ENCODE data around the gene FOXD3.
"Not testable (repeated sequence)": the region's sequence is repeated elsewhere in the genome, so short reads cannot be mapped to it uniquely, and the experiment has no call there.

Gene FOXD3

DNA sequence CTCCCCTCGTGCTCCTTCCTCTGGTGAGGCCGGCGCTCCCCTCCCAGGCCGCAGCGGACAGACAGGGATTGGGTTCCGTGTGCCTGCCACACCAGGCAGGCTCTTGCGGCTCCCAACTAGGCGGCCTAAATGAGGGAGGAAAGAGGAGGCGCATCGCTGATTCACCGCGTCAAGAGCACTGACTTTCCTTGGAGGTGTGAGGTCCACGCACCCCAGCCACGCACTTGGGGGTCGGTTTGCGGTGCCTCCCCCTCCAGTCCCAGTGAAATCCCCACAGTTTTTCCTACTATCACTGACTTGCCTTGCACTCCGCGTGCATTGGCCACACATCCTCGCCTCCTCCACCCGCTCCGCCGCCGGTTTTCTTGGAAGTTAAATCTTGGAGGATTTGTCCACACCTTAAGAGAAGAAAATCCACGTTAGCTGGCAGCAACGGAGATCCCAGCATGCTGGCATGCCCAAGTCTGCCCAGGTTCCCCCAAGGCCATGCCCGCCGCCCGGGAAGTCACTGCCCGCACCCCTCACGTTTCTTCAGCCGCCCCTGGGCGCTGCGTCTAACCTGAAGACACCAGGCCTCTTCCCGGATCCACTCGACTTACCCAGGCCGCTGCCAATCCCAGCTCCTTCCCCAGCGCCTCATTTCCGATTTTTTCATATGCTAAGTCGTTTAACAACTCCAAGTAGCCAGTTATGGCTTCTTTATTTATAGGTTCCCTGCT is 1.1 kb upstream of the FOXD3 start:
- no peak for DNase-seq

DNA sequence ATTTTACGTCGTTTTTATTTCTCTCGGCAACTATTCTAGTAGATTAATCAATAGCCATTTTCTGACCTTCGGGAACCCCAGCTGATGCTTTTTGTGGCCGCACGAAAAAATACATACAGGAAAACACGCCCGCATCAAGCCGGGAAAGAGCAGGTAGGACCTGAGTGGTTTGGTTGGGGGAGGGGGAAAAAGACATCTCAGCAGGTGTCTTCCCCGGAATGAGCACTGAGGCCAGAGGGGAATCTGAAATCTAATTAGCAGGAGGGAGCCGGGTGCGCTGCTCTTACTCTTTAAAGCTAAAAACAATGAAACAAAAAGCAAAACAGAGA is 618 bp upstream of the FOXD3 start:
- DNase-seq, result no peak

DNA sequence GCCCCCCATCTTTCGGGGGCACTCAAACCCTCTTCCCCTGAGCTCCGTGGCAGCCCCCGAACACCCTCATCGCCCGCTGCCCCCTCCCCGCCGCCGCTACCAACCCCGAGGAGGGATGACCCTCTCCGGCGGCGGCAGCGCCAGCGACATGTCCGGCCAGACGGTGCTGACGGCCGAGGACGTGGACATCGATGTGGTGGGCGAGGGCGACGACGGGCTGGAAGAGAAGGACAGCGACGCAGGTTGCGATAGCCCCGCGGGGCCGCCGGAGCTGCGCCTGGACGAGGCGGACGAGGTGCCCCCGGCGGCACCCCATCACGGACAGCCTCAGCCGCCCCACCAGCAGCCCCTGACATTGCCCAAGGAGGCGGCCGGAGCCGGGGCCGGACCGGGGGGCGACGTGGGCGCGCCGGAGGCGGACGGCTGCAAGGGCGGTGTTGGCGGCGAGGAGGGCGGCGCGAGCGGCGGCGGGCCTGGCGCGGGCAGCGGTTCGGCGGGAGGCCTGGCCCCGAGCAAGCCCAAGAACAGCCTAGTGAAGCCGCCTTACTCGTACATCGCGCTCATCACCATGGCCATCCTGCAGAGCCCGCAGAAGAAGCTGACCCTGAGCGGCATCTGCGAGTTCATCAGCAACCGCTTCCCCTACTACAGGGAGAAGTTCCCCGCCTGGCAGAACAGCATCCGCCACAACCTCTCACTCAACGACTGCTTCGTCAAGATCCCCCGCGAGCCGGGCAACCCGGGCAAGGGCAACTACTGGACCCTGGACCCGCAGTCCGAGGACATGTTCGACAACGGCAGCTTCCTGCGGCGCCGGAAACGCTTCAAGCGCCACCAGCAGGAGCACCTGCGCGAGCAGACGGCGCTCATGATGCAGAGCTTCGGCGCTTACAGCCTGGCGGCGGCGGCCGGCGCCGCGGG is 837 bp downstream of the FOXD3 start:
- no peak for DNase-seq

DNA sequence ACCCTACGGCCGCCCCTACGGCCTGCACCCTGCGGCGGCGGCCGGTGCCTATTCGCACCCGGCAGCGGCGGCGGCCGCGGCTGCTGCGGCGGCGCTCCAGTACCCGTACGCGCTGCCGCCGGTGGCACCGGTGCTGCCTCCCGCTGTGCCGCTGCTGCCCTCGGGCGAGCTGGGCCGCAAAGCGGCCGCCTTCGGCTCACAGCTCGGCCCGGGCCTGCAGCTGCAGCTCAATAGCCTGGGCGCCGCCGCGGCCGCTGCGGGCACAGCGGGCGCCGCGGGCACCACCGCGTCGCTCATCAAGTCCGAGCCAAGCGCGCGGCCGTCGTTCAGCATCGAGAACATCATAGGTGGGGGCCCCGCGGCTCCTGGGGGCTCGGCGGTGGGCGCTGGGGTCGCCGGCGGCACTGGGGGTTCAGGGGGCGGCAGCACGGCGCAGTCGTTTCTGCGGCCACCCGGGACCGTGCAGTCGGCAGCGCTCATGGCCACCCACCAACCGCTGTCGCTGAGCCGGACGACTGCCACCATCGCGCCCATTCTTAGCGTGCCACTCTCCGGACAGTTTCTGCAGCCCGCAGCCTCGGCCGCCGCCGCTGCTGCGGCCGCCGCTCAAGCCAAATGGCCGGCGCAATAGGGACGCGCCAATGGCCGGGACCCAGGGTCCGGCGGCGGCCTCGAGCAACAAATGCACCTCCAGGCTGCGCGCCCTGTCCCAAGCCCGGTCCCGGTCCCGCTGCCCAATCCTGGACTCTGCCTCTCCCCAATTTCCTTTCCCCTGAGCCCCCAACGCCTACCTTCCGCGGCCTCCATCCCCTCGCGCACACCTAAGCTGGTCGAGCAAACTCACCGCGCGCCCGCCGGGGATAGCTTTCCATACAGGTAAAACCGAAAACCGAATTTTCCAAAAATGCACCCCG is 1.8 kb downstream of the FOXD3 start:
- DNase-seq, result no peak

GRCh38 chr1:63324779-63325119 is 2.4 kb downstream of the FOXD3 start:
- DNase-seq, result no peak

GRCh38 chr1:63325279-63325985 is 3.1 kb downstream of the FOXD3 start:
- no peak for DNase-seq

DNA sequence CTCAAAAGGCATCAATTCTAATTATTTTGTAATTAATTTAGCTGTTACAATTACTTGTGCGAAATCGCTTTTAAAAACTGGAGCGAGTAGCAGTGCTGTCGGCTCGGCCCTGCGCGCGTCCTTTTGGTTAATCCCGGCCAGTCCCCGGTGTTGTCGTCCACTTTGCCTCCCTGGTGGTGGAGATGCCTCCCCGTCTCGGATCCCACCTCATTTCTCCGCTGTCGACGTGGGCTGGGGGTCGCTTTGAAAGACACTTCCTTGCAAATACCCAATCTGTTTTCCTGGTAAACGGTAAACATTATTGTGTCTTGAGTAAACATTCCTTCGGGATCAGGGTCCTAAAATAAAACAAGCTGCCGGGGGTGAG is 3.7 kb downstream of the FOXD3 start:
- no peak for DNase-seq

DNA sequence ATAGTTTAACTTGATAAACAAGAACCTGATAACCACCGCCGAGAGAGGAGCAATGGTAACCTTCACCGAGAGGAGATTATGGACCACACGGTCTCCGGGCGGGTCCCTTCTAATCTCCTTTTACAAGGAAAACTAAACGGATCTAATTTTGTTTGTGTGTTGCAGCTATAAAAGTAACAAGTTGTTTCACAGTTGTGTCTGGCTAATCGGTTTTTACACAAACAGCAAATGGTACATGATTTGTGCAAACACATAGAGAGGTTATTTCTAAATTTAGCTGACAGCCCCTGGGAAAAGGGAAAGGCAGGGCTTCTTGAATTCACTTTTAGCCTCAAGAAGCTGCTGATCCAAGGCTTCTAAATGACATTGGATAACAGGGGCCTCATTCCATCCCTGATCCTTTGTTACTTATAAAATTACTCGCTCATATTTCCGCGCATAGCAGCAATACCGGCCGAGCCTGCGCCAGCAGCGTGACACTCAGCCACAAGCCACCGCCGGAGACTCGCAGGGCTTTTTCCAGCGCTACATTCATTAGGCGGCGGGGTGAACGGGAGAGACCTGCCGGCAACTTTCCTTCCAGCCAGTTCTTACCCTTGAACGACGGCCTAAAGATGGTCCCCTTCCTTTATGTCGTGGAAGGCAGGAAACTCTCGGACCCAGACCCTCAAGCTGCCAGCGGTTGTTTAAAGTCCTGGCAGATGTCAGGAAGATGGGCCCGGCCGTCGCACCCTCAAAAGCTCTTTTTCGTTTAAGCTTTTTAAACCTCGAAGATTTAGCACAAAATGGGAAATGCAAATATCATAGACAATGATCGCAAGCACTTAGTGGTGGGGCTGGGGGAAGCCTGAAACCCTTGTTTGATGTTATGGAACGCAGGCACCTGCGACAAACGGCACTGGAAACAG is 4.4 kb downstream of the FOXD3 start:
- no peak for DNase-seq

DNA sequence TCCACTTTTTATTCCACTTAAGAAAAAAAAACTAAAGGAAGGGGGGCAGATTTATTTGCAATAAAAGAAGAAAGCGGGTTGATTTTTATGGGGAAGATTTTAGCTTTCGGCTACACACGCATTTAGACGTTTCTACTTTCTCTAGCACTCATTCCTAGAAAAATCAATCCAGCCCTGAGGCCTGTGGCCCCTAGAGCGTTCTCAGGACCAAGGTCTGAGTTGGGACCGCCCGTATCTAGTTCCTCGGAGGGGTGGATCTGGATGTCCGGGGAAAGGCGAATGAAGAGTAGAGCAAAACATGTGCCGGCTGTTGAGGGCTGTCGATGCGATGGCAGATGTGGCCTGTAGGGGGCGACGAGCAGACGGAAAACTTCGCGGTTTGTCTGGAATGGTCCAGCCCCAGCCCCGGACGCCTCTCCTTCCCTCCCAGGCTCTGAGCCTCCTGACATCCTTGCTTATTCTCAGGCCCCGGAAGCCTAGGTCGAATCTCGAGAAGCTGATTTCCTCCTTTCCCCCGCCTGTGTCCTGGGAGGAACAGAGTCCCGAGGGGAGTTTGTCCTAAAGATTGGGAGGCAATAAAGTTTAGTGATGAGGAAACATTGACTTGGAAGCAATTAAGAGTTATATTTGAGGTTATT is 5.2 kb downstream of the FOXD3 start:
- DNase-seq, result no peak

DNA sequence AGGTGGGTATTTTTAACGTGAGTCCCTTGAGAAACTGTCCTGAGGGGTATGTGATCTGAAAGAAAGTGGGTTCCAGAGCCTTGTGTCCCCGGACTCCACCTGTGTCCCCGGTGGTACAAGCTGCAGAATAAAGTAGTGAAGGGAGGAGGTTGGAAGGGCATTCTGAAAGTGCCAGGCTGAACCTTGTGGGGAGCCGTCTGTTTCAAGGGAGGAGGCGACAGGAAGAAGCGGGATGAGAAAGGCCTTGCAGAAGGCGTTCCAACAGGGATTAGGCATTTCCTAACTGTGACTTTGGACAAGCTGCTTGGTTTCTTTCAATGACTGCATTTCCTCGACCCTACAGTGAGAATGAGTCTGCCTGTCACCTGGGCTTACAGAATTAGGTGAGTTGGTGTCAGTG is 5.8 kb downstream of the FOXD3 start:
- no peak for DNase-seq

DNA sequence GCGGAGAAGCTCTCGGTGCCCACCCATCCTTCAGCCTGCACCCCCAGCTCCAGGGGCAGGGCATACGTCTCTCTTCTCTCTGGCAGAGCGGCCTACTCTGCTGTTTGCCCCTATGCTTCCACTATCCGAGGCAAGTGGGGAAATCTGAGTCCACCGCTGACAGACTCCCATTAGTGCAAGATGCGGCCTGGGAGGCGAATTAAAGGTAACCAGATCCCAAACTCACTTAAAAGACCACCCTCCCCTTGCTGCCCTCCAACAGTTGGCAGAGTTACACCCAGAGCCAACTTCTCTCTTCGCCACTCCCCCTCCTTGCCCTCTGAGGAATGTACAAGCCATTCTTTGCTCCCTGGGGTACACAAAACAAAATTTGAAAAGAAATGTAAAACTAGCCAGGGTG is 6.4 kb downstream of the FOXD3 start:
- no peak for DNase-seq

DNA sequence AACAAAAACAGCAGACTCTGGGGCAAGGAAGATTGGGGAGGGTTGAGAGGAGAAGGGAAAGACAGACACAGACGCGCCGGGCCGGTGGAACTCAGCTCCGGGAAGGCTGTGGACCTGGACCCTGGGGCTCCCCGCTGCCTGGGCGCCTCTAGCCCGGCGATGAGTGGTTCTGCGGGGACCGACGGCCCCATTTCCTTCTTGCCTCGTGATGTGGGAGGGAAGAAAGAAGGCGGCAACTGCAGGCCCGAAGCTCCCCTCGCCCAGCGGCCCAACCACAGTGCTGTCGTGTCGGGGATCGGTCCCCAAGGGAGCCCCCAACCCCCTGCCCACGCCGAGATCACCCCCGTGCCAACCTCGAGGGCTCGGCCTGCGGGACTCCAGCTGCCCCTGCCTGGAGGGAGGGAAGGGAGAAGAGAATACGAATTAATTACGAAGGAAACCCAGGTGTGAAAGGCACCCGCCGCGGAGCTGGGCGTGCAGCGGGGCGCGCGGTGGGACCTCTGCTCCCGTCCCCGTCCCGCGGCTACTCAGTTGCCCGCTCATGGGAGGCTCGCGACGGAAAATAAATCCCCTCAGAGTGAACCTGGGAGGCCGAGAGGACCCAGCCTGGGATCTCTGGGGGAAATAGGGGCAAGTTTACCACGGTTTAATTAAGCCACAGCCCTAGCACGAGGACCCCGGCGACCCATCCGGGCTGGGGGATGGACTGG is 7.4 kb downstream of the FOXD3 start:
- no peak for DNase-seq

DNA sequence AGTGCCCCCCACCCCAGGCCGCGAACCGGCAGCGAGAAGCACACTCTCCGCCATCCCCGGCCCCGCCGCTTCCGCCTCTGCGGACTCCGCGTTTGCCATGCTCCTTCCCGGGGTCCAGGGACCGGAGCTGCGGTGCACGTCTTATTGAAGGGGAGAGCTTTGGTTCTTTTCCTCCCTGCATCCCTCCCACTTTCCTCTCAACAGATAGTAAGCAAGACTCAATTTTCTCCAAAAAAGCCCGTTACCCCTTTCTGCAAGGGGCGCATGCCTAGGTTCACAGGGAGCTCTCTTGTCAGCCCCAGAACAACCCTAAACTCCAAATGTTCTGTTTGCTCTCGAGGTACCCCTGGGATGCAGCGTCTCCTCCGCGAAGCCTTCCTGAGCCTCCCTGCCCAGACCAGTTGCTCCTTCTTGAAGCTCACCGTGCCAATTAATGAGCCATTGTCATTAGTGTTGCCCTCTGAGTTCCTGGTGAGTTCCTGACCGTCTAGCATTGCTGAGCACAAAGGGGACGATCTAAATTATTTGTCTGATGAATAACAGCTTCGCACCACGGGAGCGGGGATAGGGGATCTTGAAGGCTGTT is 8.1 kb downstream of the FOXD3 start:
- DNase-seq, result no peak

GRCh38 chr1:63342402-63342801 is 20.0 kb downstream of the FOXD3 start:
- no peak for DNase-seq

DNA sequence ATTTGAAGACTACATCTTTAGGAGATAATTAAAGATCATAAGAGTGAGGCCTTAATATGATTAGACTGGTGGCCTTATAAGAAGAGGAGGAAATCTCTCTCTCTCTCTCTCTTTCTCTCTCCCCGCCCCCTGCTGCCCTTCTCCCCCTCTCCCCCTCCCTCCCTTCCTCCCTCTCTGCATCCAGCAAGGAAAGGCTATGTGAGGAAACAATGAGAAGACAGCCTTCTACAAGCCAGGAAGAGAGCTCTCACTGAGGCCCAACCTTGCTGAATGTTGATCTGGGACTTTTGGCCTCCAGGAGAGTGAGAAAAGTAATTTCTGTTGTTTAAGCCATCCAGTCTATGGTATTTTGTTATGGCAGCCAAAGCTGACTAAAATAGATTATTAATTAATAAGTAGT is 21.6 kb downstream of the FOXD3 start:
- DNase-seq, result no peak

- DNase-seq, result no peak
Observed at GRCh38 chr1:63350320-63350719, 28.0 kb downstream of the FOXD3 start.

- DNase-seq, result no peak
Observed at GRCh38 chr1:63352736-63353135, 30.4 kb downstream of the FOXD3 start.

- not testable (repeated sequence) for DNase-seq
Observed at GRCh38 chr1:63356234-63356633, 33.9 kb downstream of the FOXD3 start.

GRCh38 chr1:63359561-63359960 is 37.2 kb downstream of the FOXD3 start:
- DNase-seq, result no peak

GRCh38 chr1:63362073-63362472 is 39.7 kb downstream of the FOXD3 start:
- no peak for DNase-seq

Data from effector CD4-positive, alpha-beta T cell (primary cell).